Measurements from ENCODE around the gene MAP1LC3C. TPM values are rescaled to one million over a fixed set of nuclear protein-coding genes. Genes with fewer than 3 reads are reported as not detected.
"Not testable (repeated sequence)": the region's sequence is repeated elsewhere in the genome, so short reads cannot be mapped to it uniquely, and the experiment has no call there.

The MAP1LC3C gene
- polyA plus RNA-seq, 1 donor from 2014 or later = not detected

- Mint-ChIP-seq H3K4me3 (no peak overlapping the region), H3K9me3 (peaks cover 0 to 4% (median 2%) of the 10 kb centered on the region in 3 donors), H3K27ac (peak overlapping the region in 1 of 3 donors; percentile 41), H3K27me3 (peaks cover 4% of the 10 kb centered on the region), H3K4me1 (peaks cover 0 to 2% (median 0%) of the 10 kb centered on the region in 3 donors), H3K36me3 (peaks cover 3% of the 10 kb centered on the region)
These were observed 6.0 kb upstream of the MAP1LC3C start for GRCh38 chr1:242004751-242005495.

GRCh38 chr1:242002510-242002909 lies 3.6 kb upstream of the MAP1LC3C start:
- peaks cover 0 to 3% (median 2%) of the 10 kb centered on the region in 3 donors for H3K4me1 Mint-ChIP-seq
- H3K9me3 Mint-ChIP-seq = peaks cover 0 to 2% (median 0%) of the 10 kb centered on the region in 3 donors
- no peak overlapping the region for H3K4me3 Mint-ChIP-seq
- H3K27ac Mint-ChIP-seq = no peak overlapping the region
- H3K36me3 Mint-ChIP-seq = peaks cover 5% of the 10 kb centered on the region
- no peaks in the 10 kb centered on the region for H3K27me3 Mint-ChIP-seq

GRCh38 chr1:242002072-242002471 lies 3.2 kb upstream of the MAP1LC3C start:
- peaks cover 0 to 2% (median 0%) of the 10 kb centered on the region in 3 donors for H3K9me3 Mint-ChIP-seq
- no peak overlapping the region for H3K4me3 Mint-ChIP-seq
- no peak overlapping the region for H3K27ac Mint-ChIP-seq
- peaks cover 0 to 3% (median 2%) of the 10 kb centered on the region in 3 donors for H3K4me1 Mint-ChIP-seq
- H3K27me3 Mint-ChIP-seq = no peaks in the 10 kb centered on the region
- H3K36me3 Mint-ChIP-seq = peaks cover 5% of the 10 kb centered on the region

- no peak overlapping the region for H3K27ac Mint-ChIP-seq
- H3K4me1 Mint-ChIP-seq = peaks cover 0 to 3% (median 2%) of the 10 kb centered on the region in 3 donors
- no peaks in the 10 kb centered on the region for H3K27me3 Mint-ChIP-seq
- H3K9me3 Mint-ChIP-seq = peaks cover 0 to 2% (median 0%) of the 10 kb centered on the region in 3 donors
- peak overlapping the region in 1 of 4 donors; percentile 29 for H3K4me3 Mint-ChIP-seq
- H3K36me3 Mint-ChIP-seq = peaks cover 5% of the 10 kb centered on the region
These were observed 1.5 kb upstream of the MAP1LC3C start for GRCh38 chr1:242000434-242000833.

GRCh38 chr1:241998412-241998921 lies 431 bp downstream of the MAP1LC3C start:
- H3K9me3 Mint-ChIP-seq = no peaks in the 10 kb centered on the region
- H3K36me3 Mint-ChIP-seq = peaks cover 5% of the 10 kb centered on the region
- peaks cover 0 to 3% (median 2%) of the 10 kb centered on the region in 3 donors for H3K4me1 Mint-ChIP-seq
- H3K27me3 Mint-ChIP-seq = peaks cover 2% of the 10 kb centered on the region
- no peak overlapping the region for H3K27ac Mint-ChIP-seq
- H3K4me3 Mint-ChIP-seq = peak overlapping the region in 3 of 4 donors; percentile 70 to 83 (median 77)

GRCh38 chr1:241997401-241997998 lies 1.4 kb downstream of the MAP1LC3C start:
- peaks cover 2% of the 10 kb centered on the region for H3K27me3 Mint-ChIP-seq
- H3K4me1 Mint-ChIP-seq = peaks cover 0 to 3% (median 2%) of the 10 kb centered on the region in 3 donors
- no peaks in the 10 kb centered on the region for H3K9me3 Mint-ChIP-seq
- H3K4me3 Mint-ChIP-seq = peak overlapping the region in 1 of 4 donors; percentile 44
- peaks cover 5% of the 10 kb centered on the region for H3K36me3 Mint-ChIP-seq
- no peak overlapping the region for H3K27ac Mint-ChIP-seq

- Mint-ChIP-seq H3K4me1 (peaks cover 0 to 3% (median 3%) of the 10 kb centered on the region in 3 donors), H3K36me3 (peaks cover 2% of the 10 kb centered on the region), H3K27ac (no peak overlapping the region), H3K9me3 (no peaks in the 10 kb centered on the region), H3K27me3 (peaks cover 5% of the 10 kb centered on the region), H3K4me3 (no peak overlapping the region)
These were observed 4.7 kb downstream of the MAP1LC3C start for GRCh38 chr1:241994171-241994570.

GRCh38 chr1:241992734-241993133 lies 6.2 kb downstream of the MAP1LC3C start:
- no peak overlapping the region for H3K27ac Mint-ChIP-seq
- peaks cover 0 to 3% (median 0%) of the 10 kb centered on the region in 3 donors for H3K4me1 Mint-ChIP-seq
- no peaks in the 10 kb centered on the region for H3K9me3 Mint-ChIP-seq
- no peaks in the 10 kb centered on the region for H3K36me3 Mint-ChIP-seq
- peaks cover 5% of the 10 kb centered on the region for H3K27me3 Mint-ChIP-seq
- H3K4me3 Mint-ChIP-seq = no peak overlapping the region

GRCh38 chr1:241990040-241990439 lies 8.9 kb downstream of the MAP1LC3C start:
- Mint-ChIP-seq H3K4me1 (peaks cover 0 to 3% (median 0%) of the 10 kb centered on the region in 3 donors), H3K27me3 (peaks cover 5% of the 10 kb centered on the region), H3K9me3 (no peaks in the 10 kb centered on the region), H3K27ac (no peak overlapping the region), H3K4me3 (no peak overlapping the region), H3K36me3 (no peaks in the 10 kb centered on the region)

GRCh38 chr1:241988389-241988930 lies 10.4 kb downstream of the MAP1LC3C start:
- H3K4me3 Mint-ChIP-seq, H3K9me3 Mint-ChIP-seq, H3K27me3 Mint-ChIP-seq, H3K4me1 Mint-ChIP-seq, H3K36me3 Mint-ChIP-seq: not testable (repeated sequence)
- peak overlapping the region in 1 of 3 donors; percentile 10 for H3K27ac Mint-ChIP-seq

- no peak overlapping the region for H3K27ac Mint-ChIP-seq
- H3K27me3 Mint-ChIP-seq = peaks cover 4% of the 10 kb centered on the region
- H3K36me3 Mint-ChIP-seq = no peaks in the 10 kb centered on the region
- H3K4me3 Mint-ChIP-seq = no peak overlapping the region
- H3K9me3 Mint-ChIP-seq = no peaks in the 10 kb centered on the region
- H3K4me1 Mint-ChIP-seq = peaks cover 0 to 3% (median 0%) of the 10 kb centered on the region in 3 donors
These were observed 13.1 kb downstream of the MAP1LC3C start for GRCh38 chr1:241985787-241986186.

- peaks cover 0 to 3% (median 0%) of the 10 kb centered on the region in 3 donors for H3K4me1 Mint-ChIP-seq
- H3K36me3 Mint-ChIP-seq = no peaks in the 10 kb centered on the region
- peaks cover 3% of the 10 kb centered on the region for H3K27me3 Mint-ChIP-seq
- H3K27ac Mint-ChIP-seq = no peak overlapping the region
- no peaks in the 10 kb centered on the region for H3K9me3 Mint-ChIP-seq
- H3K4me3 Mint-ChIP-seq = no peak overlapping the region
These were observed 19.0 kb downstream of the MAP1LC3C start for GRCh38 chr1:241979926-241980325.

GRCh38 chr1:241979071-241979470 lies 19.8 kb downstream of the MAP1LC3C start:
- no peak overlapping the region for H3K27ac Mint-ChIP-seq

GRCh38 chr1:241976229-241976628 lies 22.7 kb downstream of the MAP1LC3C start:
- H3K27ac Mint-ChIP-seq = no peak overlapping the region
- H3K36me3 Mint-ChIP-seq = no peaks in the 10 kb centered on the region
- no peak overlapping the region for H3K4me3 Mint-ChIP-seq
- H3K4me1 Mint-ChIP-seq = no peaks in the 10 kb centered on the region
- H3K27me3 Mint-ChIP-seq = peaks cover 4% of the 10 kb centered on the region
- no peaks in the 10 kb centered on the region for H3K9me3 Mint-ChIP-seq

More at GRCh38 chr1:241979071-241979470, 19.8 kb downstream of the MAP1LC3C start:
- Mint-ChIP-seq H3K36me3 (no peaks in the 10 kb centered on the region), H3K4me1 (peaks cover 0 to 3% (median 0%) of the 10 kb centered on the region in 3 donors), H3K4me3 (no peak overlapping the region), H3K9me3 (no peaks in the 10 kb centered on the region), H3K27me3 (peaks cover 3% of the 10 kb centered on the region)

- Mint-ChIP-seq H3K27me3 (peaks cover 1% of the 10 kb centered on the region), H3K9me3 (no peaks in the 10 kb centered on the region), H3K4me1 (no peaks in the 10 kb centered on the region), H3K4me3 (no peak overlapping the region), H3K36me3 (no peaks in the 10 kb centered on the region), H3K27ac (no peak overlapping the region)
These were observed 26.1 kb downstream of the MAP1LC3C start for GRCh38 chr1:241972703-241973369.

All from IgD-negative memory B cell (primary cell).